HG03045 (cell line): ENCODE measurements around the gene ABCC3.

Experiments
- ATAC-seq: cut with Tn5 transposase; IDR thresholded peaks from one replicate; pipeline ENCODE4 v1.9.1; 2021; ENCODE audit warnings: mild to moderate bottlenecking, moderate library complexity; ENCODE audit not compliant: unreplicated experiment

Gene ABCC3

GRCh38 chr17:50642722-50643656, 8.3 kb downstream of the ABCC3 start:
- no peak for ATAC-seq

GRCh38 chr17:50645748-50646682, 11.3 kb downstream of the ABCC3 start:
- ATAC-seq = no peak

- ATAC-seq = no peak
Observed at GRCh38 chr17:50647187-50647586, 12.5 kb downstream of the ABCC3 start.

GRCh38 chr17:50649042-50649908, 14.6 kb downstream of the ABCC3 start:
- no peak for ATAC-seq

- ATAC-seq = no peak
Observed at GRCh38 chr17:50651661-50652060, 17.0 kb downstream of the ABCC3 start.

- no peak for ATAC-seq
Observed at GRCh38 chr17:50653738-50654137, 19.1 kb downstream of the ABCC3 start.

GRCh38 chr17:50656509-50656908, 21.8 kb downstream of the ABCC3 start:
- ATAC-seq = no peak

GRCh38 chr17:50657054-50657453, 22.4 kb downstream of the ABCC3 start:
- ATAC-seq = no peak

- ATAC-seq = no peak
Observed at GRCh38 chr17:50657627-50658026, 22.9 kb downstream of the ABCC3 start.

GRCh38 chr17:50658616-50659015, 23.9 kb downstream of the ABCC3 start:
- ATAC-seq = no peak

GRCh38 chr17:50659179-50659578, 24.5 kb downstream of the ABCC3 start:
- no peak for ATAC-seq

GRCh38 chr17:50660042-50660886, 25.6 kb downstream of the ABCC3 start:
- ATAC-seq = no peak

- no peak for ATAC-seq
Observed at GRCh38 chr17:50660887-50661345, 26.2 kb downstream of the ABCC3 start.

- no peak for ATAC-seq
Observed at GRCh38 chr17:50661348-50661747, 26.7 kb downstream of the ABCC3 start.

GRCh38 chr17:50661795-50662391, 27.2 kb downstream of the ABCC3 start:
- ATAC-seq = no peak

- ATAC-seq = no peak
Observed at GRCh38 chr17:50662632-50663225, 28.0 kb downstream of the ABCC3 start.

GRCh38 chr17:50663812-50664374, 29.2 kb downstream of the ABCC3 start:
- ATAC-seq = no peak

GRCh38 chr17:50664788-50665458, 30.2 kb downstream of the ABCC3 start:
- no peak for ATAC-seq
